Upper lobe of left lung (tissue), 4 donors: Measurements from ENCODE around the gene OR4C45.

Source experiments
- CTCF ChIP-seq, 6 experiments: fragments of 450-650 bp in 4 of 6; fragments of 200-600 bp in 2 of 6; sonication (generic) in 2 of 6; IDR thresholded peaks; one replicate each; pipeline ENCODE4 v1.5.1; 2016 to 2019; ENCODE audit warnings: antibody characterized with exemption in 6 of 6
- EP300 ChIP-seq, 4 donors: sonication (generic); formaldehyde crosslinking; IDR thresholded peaks; one replicate each; pipeline ENCODE4 v1.5.1; 2017; ENCODE audit warnings: antibody characterized with exemption in 4 of 4, control low read depth in 2 of 4
- POLR2A ChIP-seq, 4 donors: fragments of 450-650 bp; IDR thresholded peaks; one replicate each; pipeline ENCODE4 v1.5.1; 2016 to 2017; ENCODE audit warnings: antibody characterized with exemption in 4 of 4, mild to moderate bottlenecking in 2 of 4
- POLR2AphosphoS5 ChIP-seq, 2 donors: sonication (generic); formaldehyde crosslinking; IDR thresholded peaks; one replicate each; pipeline ENCODE4 v1.5.1; 2017; ENCODE audit warnings: antibody characterized with exemption in 2 of 2

DNA sequence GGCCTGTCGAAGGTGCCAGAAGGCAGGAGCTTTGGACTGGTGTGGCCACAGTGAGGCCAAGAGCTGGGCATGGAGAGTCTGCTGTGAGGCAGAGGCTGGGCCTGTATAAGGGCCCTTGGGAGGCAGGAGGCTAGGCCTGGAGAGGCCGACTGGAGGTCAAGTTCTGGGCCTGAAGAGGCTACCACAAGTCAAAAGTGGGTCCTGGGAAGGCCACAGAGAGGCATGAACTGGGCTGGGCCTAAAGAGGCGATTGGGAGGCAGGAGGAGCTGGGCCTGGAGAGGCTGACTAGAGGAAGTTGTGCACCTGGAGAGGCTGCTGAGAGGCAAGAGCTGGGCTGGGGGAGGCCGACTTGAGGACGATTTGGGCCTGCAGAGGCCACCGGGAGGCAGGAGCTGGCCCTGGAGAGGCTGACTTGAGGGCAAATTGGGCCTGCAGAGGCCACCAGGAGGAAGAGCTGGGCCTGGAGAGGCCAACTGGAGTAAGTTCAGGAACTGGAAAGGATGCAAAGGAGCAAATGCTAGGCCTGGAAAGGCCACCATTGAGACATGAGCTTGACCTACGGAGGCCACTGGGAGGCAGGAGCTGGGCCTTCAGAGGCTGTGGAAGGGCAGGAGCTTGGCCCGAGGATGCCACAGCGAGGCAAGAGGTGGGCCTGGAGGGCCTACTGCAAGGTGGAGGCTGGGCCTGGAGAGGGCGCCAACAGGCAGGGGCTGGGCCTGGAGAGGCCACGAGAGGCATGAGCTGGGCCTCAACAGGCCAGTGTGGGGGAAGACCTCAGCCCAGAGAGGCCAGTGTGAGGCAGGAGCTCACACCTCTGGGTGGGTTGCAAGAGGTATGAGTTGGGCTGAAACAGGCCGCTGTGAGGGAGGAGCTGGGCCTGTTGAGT lies 39.8 kb downstream of the OR4C45 start:
- TF ChIP-seq CTCF (IDR thresholded peaks at IDR 0.05) (no peak), POLR2A (IDR thresholded peaks at IDR 0.05) (no peak), POLR2AphosphoS5 (IDR thresholded peaks at IDR 0.05) (no peak), EP300 (IDR thresholded peaks at IDR 0.05) (no peak)
